GM19240 (cell line): ENCODE measurements around the gene TMEM35B.
A peak's percentile ranks its signal among the peaks of the same experiment; 100 is the strongest.
"Not testable (repeated sequence)": the region's sequence is repeated elsewhere in the genome, so short reads cannot be mapped to it uniquely, and the experiment has no call there.

Source experiments
- DNase-seq: peaks from one replicate; pipeline ENCODE4 v3.0.0; 2011; ENCODE audit warnings: low spot score; ENCODE audit not compliant: insufficient read length

Gene TMEM35B

GRCh38 chr1:34984793-34985608, at the start of gene TMEM35B:
TSS of gene TMEM35B (minus strand) at chr1:34985347. CDS start at chr1:34985305, 42 bp downstream.
- peak; percentile 67 for DNase-seq

- DNase-seq: no peak
Measured at GRCh38 chr1:35033346-35033745, 48.2 kb upstream of the TMEM35B start.

DNA sequence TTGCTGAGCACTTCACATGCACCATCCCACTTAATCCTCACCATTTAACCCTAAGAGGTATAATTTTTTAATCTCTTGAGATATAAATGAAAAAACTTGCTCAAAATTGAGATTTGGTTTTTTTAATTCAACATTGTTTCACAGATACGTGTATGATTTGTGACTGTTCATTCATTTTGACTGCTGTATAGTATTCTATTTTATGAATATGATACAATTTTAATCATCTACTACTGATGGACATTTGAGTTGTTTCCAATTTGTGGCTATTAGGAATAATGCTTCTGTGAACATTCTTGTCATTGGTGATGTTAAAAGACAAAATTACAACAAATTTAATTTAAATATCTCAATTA, 47.2 kb upstream of the TMEM35B start:
- DNase-seq: no peak

- DNase-seq: peak; percentile 18
Measured at GRCh38 chr1:35030756-35031446, 45.8 kb upstream of the TMEM35B start.

DNA sequence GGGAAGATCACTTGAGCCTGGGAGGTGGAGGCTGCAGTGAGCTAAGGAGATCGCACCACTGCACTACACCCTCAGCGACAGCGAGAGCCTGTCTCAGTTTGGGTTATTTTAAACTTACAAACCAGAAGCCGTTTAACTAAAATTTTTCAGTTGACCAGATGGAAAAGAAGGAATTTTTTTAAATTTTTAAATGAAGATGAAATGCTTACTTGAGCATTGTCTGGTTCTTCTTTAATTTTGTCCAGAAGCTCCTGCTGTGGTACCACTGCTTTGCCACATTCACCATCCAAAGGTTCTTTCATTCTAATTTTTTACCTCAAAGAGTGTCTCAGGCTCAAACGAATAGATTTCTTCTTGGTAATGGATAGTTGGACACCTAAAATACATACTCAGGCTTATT, 45.2 kb upstream of the TMEM35B start:
- no peak for DNase-seq

DNA sequence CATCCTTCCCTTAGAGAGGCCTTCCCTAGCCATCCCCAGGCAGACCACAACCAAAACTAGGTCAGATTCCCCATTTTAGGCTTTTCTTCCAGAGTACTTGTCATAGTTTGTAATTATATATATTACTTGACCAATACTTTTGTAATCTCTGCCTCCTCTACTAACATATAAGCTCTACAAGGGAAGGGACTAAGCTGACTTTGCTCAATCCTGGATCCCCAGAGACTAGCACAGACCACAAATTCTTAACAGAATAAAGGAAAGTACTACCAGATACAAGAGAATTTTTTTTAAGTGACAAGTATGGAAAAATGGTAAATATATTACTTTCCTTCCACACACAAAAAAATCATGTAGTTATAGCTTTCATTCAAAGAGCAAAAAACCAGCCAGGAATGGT, 44.6 kb upstream of the TMEM35B start:
- DNase-seq: no peak

GRCh38 chr1:35016406-35016805, 31.3 kb upstream of the TMEM35B start:
- no peak for DNase-seq

GRCh38 chr1:35014486-35014885, 29.3 kb upstream of the TMEM35B start:
- DNase-seq: no peak

DNA sequence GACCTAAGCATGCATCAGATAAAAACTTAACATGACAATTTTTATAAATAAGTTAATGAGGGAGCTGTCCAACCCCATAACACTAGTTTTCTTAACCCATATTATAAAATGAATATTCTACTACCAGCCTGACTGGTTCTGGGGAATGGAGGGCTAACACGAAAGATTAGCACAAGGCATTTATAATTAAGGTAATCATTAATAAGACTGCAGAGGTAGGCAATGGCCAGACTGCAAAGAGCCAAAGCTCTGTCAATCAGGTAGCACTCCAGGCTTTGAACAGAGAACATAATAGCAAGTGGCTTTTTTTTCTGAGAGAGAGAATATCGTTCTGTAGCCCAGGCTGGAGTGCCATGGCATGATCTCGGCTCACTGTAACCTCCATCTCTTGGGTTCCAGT, 20.6 kb upstream of the TMEM35B start:
- no peak for DNase-seq

- DNase-seq: no peak
Measured at GRCh38 chr1:35001743-35002142, 16.6 kb upstream of the TMEM35B start.

DNA sequence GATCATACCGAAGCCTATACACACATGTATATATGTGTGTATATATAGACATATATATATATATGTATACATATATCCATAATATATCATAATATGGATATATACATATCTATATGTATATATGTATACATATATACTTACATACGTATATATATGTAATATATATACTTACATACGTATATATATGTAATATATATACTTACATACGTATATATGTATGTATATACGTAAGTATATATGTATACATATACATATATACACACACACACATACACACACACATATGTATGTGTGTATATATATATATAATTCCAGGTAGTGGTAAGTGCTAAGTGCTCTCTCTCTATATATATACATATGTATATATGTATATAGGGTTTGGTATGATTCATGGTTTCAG, 9.7 kb upstream of the TMEM35B start:
- no peak for DNase-seq

- no peak for DNase-seq
Measured at GRCh38 chr1:34988581-34988980, 3.4 kb upstream of the TMEM35B start.

- DNase-seq: no peak
Measured at GRCh38 chr1:34988147-34988546, 3.0 kb upstream of the TMEM35B start.

DNA sequence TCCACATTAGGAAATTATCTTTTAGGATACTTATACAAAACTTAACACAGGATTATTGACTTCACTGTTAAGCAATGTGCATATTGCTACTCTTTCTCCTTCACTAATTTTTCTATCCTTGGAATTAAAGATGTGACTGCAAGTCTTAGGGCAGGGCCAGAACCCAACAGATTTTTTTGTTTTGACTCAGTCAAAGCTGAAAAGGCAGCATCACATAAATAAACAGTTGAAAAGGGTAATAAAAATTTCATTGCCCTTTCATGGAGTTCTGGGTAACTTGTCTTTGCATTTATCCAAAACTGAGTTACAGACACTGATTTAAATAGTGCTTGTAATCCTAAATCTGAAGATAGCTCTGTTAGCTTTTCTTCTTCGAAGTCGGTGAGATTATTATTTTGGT, 1.9 kb upstream of the TMEM35B start:
- no peak for DNase-seq

DNA sequence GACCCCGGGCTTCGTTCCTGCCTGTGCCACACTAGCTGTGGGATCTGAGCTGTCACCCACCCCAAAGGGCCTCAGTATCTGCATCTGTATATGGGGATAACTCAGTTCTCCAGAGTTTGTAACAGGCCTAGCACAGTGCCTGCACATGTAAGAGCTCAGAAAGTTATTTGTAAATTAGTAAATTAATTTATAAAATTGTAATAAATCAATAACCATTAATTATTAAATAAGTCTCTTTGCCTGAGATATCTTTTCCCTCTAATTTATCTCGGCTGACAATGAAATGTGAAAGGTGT, 410 bp upstream of the TMEM35B start:
- not testable (repeated sequence) for DNase-seq

DNA sequence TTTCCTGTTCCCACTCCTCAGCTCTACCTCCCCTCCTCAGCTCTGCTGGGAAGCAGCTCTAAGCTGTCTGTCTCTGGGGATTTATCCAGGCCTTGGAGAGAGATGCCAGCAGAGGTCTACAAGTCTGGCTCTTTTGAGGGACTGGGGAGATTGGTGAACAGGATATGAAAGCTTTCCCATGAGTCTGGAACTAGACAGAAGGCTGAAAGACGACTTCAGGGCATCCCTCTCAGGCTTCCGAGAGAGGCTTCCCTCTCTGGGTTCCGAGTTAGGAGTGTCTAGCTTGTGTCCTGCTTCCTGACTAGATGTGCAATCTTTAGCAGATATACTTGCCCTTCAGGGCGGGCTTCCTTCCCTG, 733 bp downstream of the TMEM35B start:
- no peak for DNase-seq

DNA sequence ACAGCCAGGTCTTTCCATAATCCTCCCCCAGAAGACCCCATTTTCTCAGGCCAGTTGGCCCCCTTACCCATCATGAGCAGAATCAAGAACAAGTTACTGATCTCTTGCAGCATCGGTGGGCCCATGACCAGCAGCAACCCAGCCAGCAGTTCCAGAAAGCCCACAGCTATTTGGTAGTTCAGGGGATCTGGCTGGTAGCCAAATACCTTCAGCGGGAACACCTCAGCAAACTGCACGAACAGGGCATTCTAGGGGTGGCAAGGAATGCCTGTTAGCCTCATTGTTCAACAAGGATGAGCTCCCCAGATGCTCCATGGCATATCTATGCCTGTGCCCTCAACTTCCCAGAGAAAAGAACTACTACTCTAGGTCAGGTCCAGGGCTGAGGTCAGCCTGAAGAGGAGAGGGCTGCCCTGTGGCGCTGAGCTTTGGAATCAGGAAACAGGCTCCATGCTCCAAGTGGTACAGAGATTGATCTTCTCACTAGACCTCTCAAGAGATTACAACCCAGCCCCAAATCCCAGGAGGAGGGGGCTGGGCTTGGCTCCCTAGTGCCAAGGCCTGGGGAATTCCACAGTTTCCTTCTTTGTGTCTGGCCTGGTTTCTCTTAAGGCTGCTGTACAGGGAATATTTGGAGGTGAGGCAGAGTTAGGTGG, 1.3 kb downstream of the TMEM35B start:
- DNase-seq: no peak

DNA sequence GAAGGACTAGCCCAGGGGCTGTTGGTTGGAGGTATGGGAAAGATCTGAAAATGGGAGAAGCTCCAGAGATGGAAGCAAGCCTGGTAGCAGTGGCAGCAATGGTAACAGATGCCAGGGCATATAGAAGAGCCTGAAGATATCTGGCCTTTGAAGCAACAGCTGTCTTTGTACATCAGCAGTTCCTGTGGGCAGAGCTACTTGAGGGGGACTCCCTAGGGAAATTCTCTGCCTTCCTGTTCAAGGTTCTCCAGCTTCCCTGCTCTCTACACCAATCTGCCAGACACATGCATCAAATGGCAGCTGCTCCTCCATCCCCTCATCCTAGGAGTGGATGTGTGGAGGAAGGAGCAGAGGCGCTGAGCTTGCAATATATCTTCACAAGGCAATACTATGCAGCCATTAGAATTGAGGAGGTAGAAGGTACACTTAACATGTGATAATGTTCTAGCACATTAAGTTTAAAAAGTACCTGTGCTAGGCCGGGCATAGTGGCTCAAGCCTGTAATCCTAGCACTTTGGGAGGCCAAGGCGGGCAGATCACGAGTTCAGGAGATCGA, 2.2 kb downstream of the TMEM35B start:
- no peak for DNase-seq

DNA sequence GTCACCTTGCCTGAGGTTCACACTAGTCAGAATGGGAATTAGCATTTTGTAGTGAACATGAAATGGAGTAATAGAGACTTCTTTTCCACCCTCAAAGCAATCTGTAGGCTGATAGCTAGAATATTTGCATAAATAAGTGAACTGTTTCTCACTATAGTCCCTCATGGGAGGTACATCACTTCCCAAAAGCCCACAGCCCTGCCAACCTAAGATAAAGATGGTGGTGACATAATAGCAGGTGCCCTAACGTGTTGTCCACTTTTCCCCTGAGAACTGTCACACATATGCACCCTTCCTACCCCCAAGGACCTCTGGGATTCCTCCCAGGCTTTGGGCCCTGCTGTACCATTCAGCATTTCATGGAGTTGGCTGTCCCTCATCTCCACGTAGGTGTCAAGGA, 4.4 kb downstream of the TMEM35B start:
- no peak for DNase-seq

DNA sequence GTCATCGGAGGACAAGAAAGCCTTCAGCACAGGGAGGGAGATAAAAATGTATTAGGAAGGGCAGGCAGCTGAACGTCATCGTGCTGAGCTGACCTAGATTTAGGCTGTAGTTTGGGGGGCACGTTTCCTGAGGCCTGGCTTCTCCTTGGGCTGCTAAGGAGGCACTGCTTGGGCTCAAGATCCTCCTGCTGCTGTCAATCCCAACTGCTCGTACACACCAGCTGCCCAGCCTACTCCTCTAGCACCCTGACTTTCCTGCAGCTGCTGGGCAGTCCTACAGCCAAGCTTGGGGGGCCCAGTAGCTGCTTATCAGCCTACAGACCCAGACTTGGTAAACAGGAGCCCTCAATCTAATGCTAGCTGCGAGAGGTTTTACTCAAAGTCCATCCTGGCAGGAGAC, 6.2 kb downstream of the TMEM35B start:
- DNase-seq: no peak

- DNase-seq: no peak
Measured at GRCh38 chr1:34977858-34978257, 7.3 kb downstream of the TMEM35B start.

DNA sequence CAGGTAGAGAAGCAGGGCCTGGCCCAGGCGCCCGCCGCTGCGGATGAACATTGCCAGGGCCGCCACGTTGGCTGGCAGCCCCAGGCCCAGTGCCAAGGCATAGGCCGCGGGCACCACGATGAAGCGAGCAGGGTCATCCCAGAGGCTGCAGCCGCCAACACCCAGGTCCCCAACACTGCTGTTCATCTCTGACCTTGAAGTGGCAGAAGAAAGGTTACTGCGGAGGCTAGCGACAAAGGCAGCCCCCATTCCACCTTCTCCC, 8.0 kb downstream of the TMEM35B start:
- no peak for DNase-seq
